ENCODE results near the gene RRAS2. TPM values are rescaled to one million over a fixed set of nuclear protein-coding genes. Genes with fewer than 3 reads are reported as not detected.

Gene RRAS2
- total and polyA plus RNA-seq, 10 of the 15 experiments (the other 5 are each of a cell fraction or from before 2014, with no cell fraction given) = 26.9 to 72.4 (median 45.4) TPM

- TF ChIP-seq E4F1 (IDR thresholded peaks at IDR 0.05; ENCODE audit: borderline replicate concordance, partially characterized antibody) (no peak), RAD21 (IDR thresholded peaks at IDR 0.05; ENCODE audit: insufficient read depth, low read depth, low read length) (no peak), SMAD1 (IDR thresholded peaks at IDR 0.05; ENCODE audit: low read depth, partially characterized antibody) (no peak), MTA3 (IDR thresholded peaks at IDR 0.05; ENCODE audit: borderline replicate concordance, low read length) (no peak), ZZZ3 (IDR thresholded peaks at IDR 0.05; ENCODE audit: control insufficient read depth, insufficient read length, low read depth) (no peak), RB1 (IDR thresholded peaks at IDR 0.05; ENCODE audit: borderline replicate concordance) (no peak), RUNX3 (IDR thresholded peaks at IDR 0.05; ENCODE audit: low read length) (no peak), PAX5 (IDR thresholded peaks at IDR 0.05; ENCODE audit: borderline replicate concordance, low read depth, low read length) (0 out of 2 replicates have a peak, but pooled peaks have one; percentile 6), ZNF622 (IDR thresholded peaks at IDR 0.05) (no peak), NFIC (IDR thresholded peaks at IDR 0.05; ENCODE audit: low read depth, low read length) (no peak), IKZF1 (conservative IDR thresholded peaks at IDR 0.05) (peak; percentile 31), WRNIP1 (IDR thresholded peaks at IDR 0.05; ENCODE audit: borderline replicate concordance, low read depth, low read length) (no peak), TCF7 (IDR thresholded peaks at IDR 0.05; ENCODE audit: borderline replicate concordance) (no peak), SIX5 (IDR thresholded peaks at IDR 0.05; ENCODE audit: low read depth, low read length, severe bottlenecking) (no peak), IKZF2 (IDR thresholded peaks at IDR 0.05) (peak in 1 of 2 experiments; percentile 38; a peak in 3 of 4 replicates), RBBP5 (conservative IDR thresholded peaks at IDR 0.05) (no peak)
- TF ChIP-seq, protein P1, sequence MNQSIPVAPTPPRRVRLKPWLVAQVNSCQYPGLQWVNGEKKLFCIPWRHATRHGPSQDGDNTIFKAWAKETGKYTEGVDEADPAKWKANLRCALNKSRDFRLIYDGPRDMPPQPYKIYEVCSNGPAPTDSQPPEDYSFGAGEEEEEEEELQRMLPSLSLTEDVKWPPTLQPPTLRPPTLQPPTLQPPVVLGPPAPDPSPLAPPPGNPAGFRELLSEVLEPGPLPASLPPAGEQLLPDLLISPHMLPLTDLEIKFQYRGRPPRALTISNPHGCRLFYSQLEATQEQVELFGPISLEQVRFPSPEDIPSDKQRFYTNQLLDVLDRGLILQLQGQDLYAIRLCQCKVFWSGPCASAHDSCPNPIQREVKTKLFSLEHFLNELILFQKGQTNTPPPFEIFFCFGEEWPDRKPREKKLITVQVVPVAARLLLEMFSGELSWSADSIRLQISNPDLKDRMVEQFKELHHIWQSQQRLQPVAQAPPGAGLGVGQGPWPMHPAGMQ (IDR thresholded peaks at IDR 0.05; ENCODE audit: borderline replicate concordance) = no peak
- TF ChIP-seq, protein P2, sequence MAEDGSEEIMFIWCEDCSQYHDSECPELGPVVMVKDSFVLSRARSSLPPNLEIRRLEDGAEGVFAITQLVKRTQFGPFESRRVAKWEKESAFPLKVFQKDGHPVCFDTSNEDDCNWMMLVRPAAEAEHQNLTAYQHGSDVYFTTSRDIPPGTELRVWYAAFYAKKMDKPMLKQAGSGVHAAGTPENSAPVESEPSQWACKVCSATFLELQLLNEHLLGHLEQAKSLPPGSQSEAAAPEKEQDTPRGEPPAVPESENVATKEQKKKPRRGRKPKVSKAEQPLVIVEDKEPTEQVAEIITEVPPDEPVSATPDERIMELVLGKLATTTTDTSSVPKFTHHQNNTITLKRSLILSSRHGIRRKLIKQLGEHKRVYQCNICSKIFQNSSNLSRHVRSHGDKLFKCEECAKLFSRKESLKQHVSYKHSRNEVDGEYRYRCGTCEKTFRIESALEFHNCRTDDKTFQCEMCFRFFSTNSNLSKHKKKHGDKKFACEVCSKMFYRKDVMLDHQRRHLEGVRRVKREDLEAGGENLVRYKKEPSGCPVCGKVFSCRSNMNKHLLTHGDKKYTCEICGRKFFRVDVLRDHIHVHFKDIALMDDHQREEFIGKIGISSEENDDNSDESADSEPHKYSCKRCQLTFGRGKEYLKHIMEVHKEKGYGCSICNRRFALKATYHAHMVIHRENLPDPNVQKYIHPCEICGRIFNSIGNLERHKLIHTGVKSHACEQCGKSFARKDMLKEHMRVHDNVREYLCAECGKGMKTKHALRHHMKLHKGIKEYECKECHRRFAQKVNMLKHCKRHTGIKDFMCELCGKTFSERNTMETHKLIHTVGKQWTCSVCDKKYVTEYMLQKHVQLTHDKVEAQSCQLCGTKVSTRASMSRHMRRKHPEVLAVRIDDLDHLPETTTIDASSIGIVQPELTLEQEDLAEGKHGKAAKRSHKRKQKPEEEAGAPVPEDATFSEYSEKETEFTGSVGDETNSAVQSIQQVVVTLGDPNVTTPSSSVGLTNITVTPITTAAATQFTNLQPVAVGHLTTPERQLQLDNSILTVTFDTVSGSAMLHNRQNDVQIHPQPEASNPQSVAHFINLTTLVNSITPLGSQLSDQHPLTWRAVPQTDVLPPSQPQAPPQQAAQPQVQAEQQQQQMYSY (CRISPR knock-in tag; IDR thresholded peaks at IDR 0.05) = no peak
- TF ChIP-seq, protein P3, sequence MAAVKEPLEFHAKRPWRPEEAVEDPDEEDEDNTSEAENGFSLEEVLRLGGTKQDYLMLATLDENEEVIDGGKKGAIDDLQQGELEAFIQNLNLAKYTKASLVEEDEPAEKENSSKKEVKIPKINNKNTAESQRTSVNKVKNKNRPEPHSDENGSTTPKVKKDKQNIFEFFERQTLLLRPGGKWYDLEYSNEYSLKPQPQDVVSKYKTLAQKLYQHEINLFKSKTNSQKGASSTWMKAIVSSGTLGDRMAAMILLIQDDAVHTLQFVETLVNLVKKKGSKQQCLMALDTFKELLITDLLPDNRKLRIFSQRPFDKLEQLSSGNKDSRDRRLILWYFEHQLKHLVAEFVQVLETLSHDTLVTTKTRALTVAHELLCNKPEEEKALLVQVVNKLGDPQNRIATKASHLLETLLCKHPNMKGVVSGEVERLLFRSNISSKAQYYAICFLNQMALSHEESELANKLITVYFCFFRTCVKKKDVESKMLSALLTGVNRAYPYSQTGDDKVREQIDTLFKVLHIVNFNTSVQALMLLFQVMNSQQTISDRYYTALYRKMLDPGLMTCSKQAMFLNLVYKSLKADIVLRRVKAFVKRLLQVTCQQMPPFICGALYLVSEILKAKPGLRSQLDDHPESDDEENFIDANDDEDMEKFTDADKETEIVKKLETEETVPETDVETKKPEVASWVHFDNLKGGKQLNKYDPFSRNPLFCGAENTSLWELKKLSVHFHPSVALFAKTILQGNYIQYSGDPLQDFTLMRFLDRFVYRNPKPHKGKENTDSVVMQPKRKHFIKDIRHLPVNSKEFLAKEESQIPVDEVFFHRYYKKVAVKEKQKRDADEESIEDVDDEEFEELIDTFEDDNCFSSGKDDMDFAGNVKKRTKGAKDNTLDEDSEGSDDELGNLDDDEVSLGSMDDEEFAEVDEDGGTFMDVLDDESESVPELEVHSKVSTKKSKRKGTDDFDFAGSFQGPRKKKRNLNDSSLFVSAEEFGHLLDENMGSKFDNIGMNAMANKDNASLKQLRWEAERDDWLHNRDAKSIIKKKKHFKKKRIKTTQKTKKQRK (IDR thresholded peaks at IDR 0.05; ENCODE audit: low read depth, low read length) = no peak
Observed at GRCh38 chr11:14237444-14237961, 121.5 kb downstream of the RRAS2 start (continued).
